PC-3 (cell line): Measurements from ENCODE around the gene PMEPA1.

Experiments
- CTCF ChIP-seq: fragments of 300-600 bp; sonication (generic); conservative IDR thresholded peaks from 2 replicates; pipeline ENCODE4 v1.5.1; 2017; ENCODE audit warnings: antibody characterized with exemption, low read depth, mild to moderate bottlenecking, low read length
- EZH2 ChIP-seq: fragments of 300-600 bp; sonication (generic); IDR thresholded peaks from one replicate; pipeline ENCODE4 v1.6.1; 2017; ENCODE audit warnings: antibody characterized with exemption, mild to moderate bottlenecking, low read length; ENCODE audit not compliant: unreplicated experiment
- EZH2phosphoT487 ChIP-seq: fragments of 300-600 bp; sonication (generic); IDR thresholded peaks from 2 replicates; pipeline ENCODE4 v1.6.1; 2018; ENCODE audit warnings: mild to moderate bottlenecking, antibody characterized with exemption, low read length, borderline replicate concordance

DNA sequence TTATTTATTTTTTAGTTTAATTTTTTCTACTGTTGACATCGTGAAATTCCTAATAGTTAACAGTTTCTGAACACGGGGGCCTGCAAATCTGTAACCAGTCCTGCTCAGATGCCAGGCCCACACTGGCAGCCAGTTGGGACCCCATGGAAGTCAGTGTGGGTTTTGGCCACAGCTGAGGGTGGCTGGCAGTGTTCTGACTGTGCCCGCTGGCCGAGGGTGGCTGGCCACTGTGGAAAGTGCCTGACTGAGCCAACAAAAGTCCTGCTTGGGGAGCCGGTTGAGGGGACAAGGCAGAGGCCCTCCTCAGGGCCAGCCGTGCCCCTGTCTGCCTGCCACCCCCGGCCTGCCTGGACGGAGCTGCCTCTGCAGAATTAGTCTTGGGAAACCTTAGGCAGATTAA, 4.1 kb upstream of the PMEPA1 start:
- no peak for TF ChIP-seq CTCF
- TF ChIP-seq EZH2phosphoT487: no peak
- no peak for TF ChIP-seq EZH2
